ENCODE results near the gene RNF103.

The RNF103 gene

GRCh38 chr2:86566158-86566820, 57.4 kb downstream of the RNF103 start:
- DNase-seq (ENCODE audit: low read depth in 2 of 2), result no peak

- no peak for DNase-seq (ENCODE audit: low read depth in 2 of 2)
Observed at GRCh38 chr2:86563650-86564061, 60.0 kb downstream of the RNF103 start.

- DNase-seq (ENCODE audit: low read depth in 2 of 2), result peak; percentile 92 to 93
Observed at GRCh38 chr2:86562922-86563649, 60.6 kb downstream of the RNF103 start, which contains the start of gene CHMP3. CHMP3 (minus strand) TSS chr2:86563443; CDS start chr2:86563348, 95 bp downstream.

GRCh38 chr2:86562485-86562921, 61.2 kb downstream of the RNF103 start:
- DNase-seq (ENCODE audit: low read depth in 2 of 2), result no peak

GRCh38 chr2:86557836-86558235, 65.8 kb downstream of the RNF103 start:
- DNase-seq (ENCODE audit: low read depth in 2 of 2), result no peak

- DNase-seq (ENCODE audit: low read depth in 2 of 2), result no peak
Observed at GRCh38 chr2:86556508-86556907, 67.2 kb downstream of the RNF103 start.
